Measurements from ENCODE around the gene BCL7B. TPM values are rescaled to one million over a fixed set of nuclear protein-coding genes. Genes with fewer than 3 reads are reported as not detected.
"Not testable (repeated sequence)": the region's sequence is repeated elsewhere in the genome, so short reads cannot be mapped to it uniquely, and the experiment has no call there.

The BCL7B gene
- total and polyA plus RNA-seq, 9 donors = 29.5 to 52.4 (median 34.0) TPM

- Histone ChIP-seq H3K4me1 (ENCODE audit: insufficient read depth) (no peaks in the 10 kb centered on the region), H3K36me3 (no peaks in the 10 kb centered on the region), H3K27me3 (no peaks in the 10 kb centered on the region), H3K9me3 (no peaks in the 10 kb centered on the region), H3K27ac (no peak overlapping the region), H3K4me3 (no peak overlapping the region)
- WGBS, 3 donors = 92 to 96% (median 93%) methylated on average over 22 of the region's 22 CpGs
- no peak for DNase-seq
- TF ChIP-seq EP300 (IDR thresholded peaks at IDR 0.05) (no peak), CTCF (IDR thresholded peaks at IDR 0.05) (no peak), POLR2A (IDR thresholded peaks at IDR 0.05) (no peak)
- intact Hi-C loops (cut with DNase I) = loop anchor here in 1 of 4 donors (10.0 kb wide), 1 partner anchor 46 kb away; the partner anchor contains the start of gene BAZ1B
These were observed 13.0 kb upstream of the BCL7B start for GRCh38 chr7:73570521-73570920.

DNA sequence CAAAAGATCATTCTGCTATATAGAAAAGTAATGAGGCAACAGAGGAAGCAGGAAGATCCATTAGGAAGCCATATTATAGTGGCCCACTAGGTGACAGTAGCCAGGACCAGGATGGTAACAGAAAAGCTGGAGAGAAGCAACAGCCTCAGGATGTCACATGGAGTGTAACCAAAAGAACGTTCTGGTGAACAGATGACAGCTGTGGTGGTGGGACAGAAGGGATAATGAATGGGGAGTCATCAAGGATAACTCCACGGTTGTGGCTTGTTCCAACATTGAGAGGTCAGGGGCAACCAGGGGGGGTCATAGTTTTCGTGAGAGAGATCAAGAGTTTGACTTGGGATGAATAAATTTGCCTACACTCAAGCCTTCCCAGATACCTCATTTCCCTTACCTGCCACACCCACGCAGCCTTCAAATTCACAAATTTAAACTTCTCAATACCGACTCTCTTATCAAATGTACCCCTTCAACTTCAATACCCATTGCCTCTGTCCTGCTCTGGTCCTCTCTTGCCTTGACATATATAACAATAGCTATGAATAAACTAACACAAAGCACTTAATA lies 11.6 kb upstream of the BCL7B start:
- intact Hi-C loops (cut with DNase I) = no loop called here
- WGBS, 3 donors = 52 to 61% (median 57%) methylated on average over 5 of the region's 5 CpGs
- no peaks in the 10 kb centered on the region for H3K4me1 ChIP-seq (ENCODE audit: insufficient read depth)
- no peaks in the 10 kb centered on the region for H3K36me3 ChIP-seq
- H3K9me3 ChIP-seq = no peaks in the 10 kb centered on the region
- no peak overlapping the region for H3K27ac ChIP-seq
- H3K4me3 ChIP-seq = no peak overlapping the region
- TF ChIP-seq CTCF (IDR thresholded peaks at IDR 0.05) (no peak), POLR2A (IDR thresholded peaks at IDR 0.05) (no peak), EP300 (IDR thresholded peaks at IDR 0.05) (no peak)
- no peaks in the 10 kb centered on the region for H3K27me3 ChIP-seq
- DNase-seq = no peak

- DNase-seq = peak in 1 of 5 donors; percentile 18
- H3K27ac ChIP-seq = no peak overlapping the region
- H3K27me3 ChIP-seq = no peaks in the 10 kb centered on the region
- H3K4me1 ChIP-seq (ENCODE audit: insufficient read depth) = no peaks in the 10 kb centered on the region
- no peak overlapping the region for H3K4me3 ChIP-seq
- no peaks in the 10 kb centered on the region for H3K9me3 ChIP-seq
- TF ChIP-seq POLR2A (IDR thresholded peaks at IDR 0.05) (no peak), EP300 (IDR thresholded peaks at IDR 0.05) (no peak), CTCF (IDR thresholded peaks at IDR 0.05) (no peak)
- H3K36me3 ChIP-seq = no peaks in the 10 kb centered on the region
- intact Hi-C loops (cut with DNase I) = no loop called here
- 42 to 63% (median 49%) methylated on average over 12 of the region's 12 CpGs for WGBS, 3 donors
These were observed 10.6 kb upstream of the BCL7B start for GRCh38 chr7:73567846-73568685.

- WGBS, 3 donors = 80 to 89% (median 81%) methylated on average over 4 of the region's 4 CpGs
- DNase-seq = peak in 1 of 5 donors; percentile 21
- H3K4me1 ChIP-seq (ENCODE audit: insufficient read depth) = no peaks in the 10 kb centered on the region
- intact Hi-C loops (cut with DNase I) = no loop called here
- no peak for TF ChIP-seq EP300 (IDR thresholded peaks at IDR 0.05)
- TF ChIP-seq CTCF (IDR thresholded peaks at IDR 0.05) = no peak
- TF ChIP-seq POLR2A (IDR thresholded peaks at IDR 0.05) = no peak
- H3K27ac ChIP-seq = no peak overlapping the region
- H3K9me3 ChIP-seq = no peaks in the 10 kb centered on the region
- no peaks in the 10 kb centered on the region for H3K36me3 ChIP-seq
- no peak overlapping the region for H3K4me3 ChIP-seq
- no peaks in the 10 kb centered on the region for H3K27me3 ChIP-seq
These were observed 9.7 kb upstream of the BCL7B start for GRCh38 chr7:73567140-73567539.

DNA sequence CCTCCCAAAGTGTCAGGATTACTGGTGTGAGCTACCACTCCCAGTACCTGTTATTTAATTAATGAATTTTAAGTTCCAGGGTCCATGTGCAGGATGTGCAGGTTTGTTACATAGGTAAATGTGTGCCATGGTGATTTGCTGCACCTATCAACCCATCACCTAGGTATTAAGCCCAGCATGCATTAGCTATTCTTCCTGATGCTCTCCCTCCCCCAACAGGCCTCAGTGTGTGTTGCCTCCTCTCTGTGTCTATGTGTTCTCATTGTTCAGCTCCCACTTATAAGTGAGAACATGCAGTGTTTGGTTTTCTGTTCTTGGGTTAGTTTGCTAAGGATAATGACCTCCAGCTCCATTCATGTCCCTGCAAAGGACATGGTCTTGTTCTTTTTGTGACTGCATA lies 8.9 kb upstream of the BCL7B start:
- DNase-seq; H3K9me3 ChIP-seq; H3K27me3 ChIP-seq; intact Hi-C loops (cut with DNase I); H3K4me3 ChIP-seq; H3K4me1 ChIP-seq (ENCODE audit: insufficient read depth); H3K36me3 ChIP-seq: not testable (repeated sequence)
- H3K27ac ChIP-seq = peak overlapping the region in 1 of 2 donors; percentile 5

Measured in ovary (tissue), 9 donors.